Activated T-helper 1 cell treated with anti-CD3 and anti-CD28 coated beads, Interleukin-12 subunit alpha, Interleukin-12 subunit beta, Interleukin-2, Interleukin-4 antibody, amounts not matched to agents 30 ng/mL and 10 ng/mL and 1 ng/mL, durations not matched to agents 14 hours and 24 hours and 36 hours (primary cell): ENCODE measurements around the gene MAST2. TPM values are rescaled to one million over a fixed set of nuclear protein-coding genes. Genes with fewer than 3 reads are reported as not detected.

ENCODE experiments used
- DNase-seq: peaks from one replicate; pipeline ENCODE4 v3.0.0; 2021; ENCODE audit warnings: low spot score
- H3K27ac Mint-ChIP-seq: one replicate; pipeline ENCODE4 v1.8.0; 2021; ENCODE audit warnings: mild to moderate bottlenecking, mixed read lengths
- H3K27me3 Mint-ChIP-seq: one replicate; pipeline ENCODE4 v1.8.0; 2022; ENCODE audit warnings: mild to moderate bottlenecking, moderate library complexity, mixed read lengths; ENCODE audit not compliant: insufficient read depth
- H3K36me3 Mint-ChIP-seq: one replicate; pipeline ENCODE4 v1.8.0; 2021; ENCODE audit warnings: low read depth, mixed read lengths
- H3K4me1 Mint-ChIP-seq: one replicate; pipeline ENCODE4 v1.8.0; 2021; ENCODE audit warnings: low read depth, mixed read lengths
- H3K4me3 Mint-ChIP-seq: one replicate; pipeline ENCODE4 v1.8.0; 2021; ENCODE audit warnings: mild to moderate bottlenecking, moderate library complexity, mixed read lengths
- H3K9me3 Mint-ChIP-seq: one replicate; pipeline ENCODE4 v1.8.0; 2021; ENCODE audit warnings: mixed read lengths
- intact Hi-C: fragments of 100-400 bp; cut with micrococcal nuclease; formaldehyde crosslinking; loops from one replicate; pipeline ENCODE4 v1.15.1; 2024
- total RNA-seq: library from RNA; stranded (reverse); gene quantifications from 2 replicates; pipeline ENCODE4 v1.2.3, GENCODE V29; 2022

MAST2 gene
- total RNA-seq: 32.0 and 37.2 TPM in 2 replicates

- H3K27me3 Mint-ChIP-seq: no peaks in the 10 kb centered on the region
- intact Hi-C loops: loop anchor here (1.0 to 5.0 kb wide), 5 partner anchors 53 to 499 kb away; partner anchors contain the start of genes GPBP1L1, IPP, LRRC41 and NASP
- H3K4me1 Mint-ChIP-seq: peaks cover 32% of the 10 kb centered on the region
- peak; percentile 87 for DNase-seq
- H3K36me3 Mint-ChIP-seq: peaks cover 12% of the 10 kb centered on the region
- H3K4me3 Mint-ChIP-seq: peak within 1 kb of the TSS; percentile 99
- H3K27ac Mint-ChIP-seq: peak within 1 kb of the TSS; percentile 93
- no peaks in the 10 kb centered on the region for H3K9me3 Mint-ChIP-seq
Observed at GRCh38 chr1:45803299-45803780, at the start of gene MAST2. MAST2 (plus strand) TSS chr1:45803612; CDS start chr1:45803896, 284 bp downstream.

- Mint-ChIP-seq H3K4me1 (no peaks in the 10 kb centered on the region), H3K27me3 (peaks cover 6% of the 10 kb centered on the region), H3K27ac (no peak overlapping the region), H3K36me3 (peaks cover 2% of the 10 kb centered on the region), H3K9me3 (peaks cover 10% of the 10 kb centered on the region), H3K4me3 (no peak overlapping the region)
- DNase-seq: no peak
- intact Hi-C loops: no loop called here
Observed at GRCh38 chr1:45755697-45756096, 47.7 kb upstream of the MAST2 start.

- no peaks in the 10 kb centered on the region for H3K36me3 Mint-ChIP-seq
- H3K27me3 Mint-ChIP-seq: peaks cover 13% of the 10 kb centered on the region
- H3K4me1 Mint-ChIP-seq: no peaks in the 10 kb centered on the region
- no peak for DNase-seq
- intact Hi-C loops: no loop called here
- H3K27ac Mint-ChIP-seq: no peak overlapping the region
- no peaks in the 10 kb centered on the region for H3K9me3 Mint-ChIP-seq
- H3K4me3 Mint-ChIP-seq: no peak overlapping the region
Observed at GRCh38 chr1:45762291-45762690, 41.1 kb upstream of the MAST2 start.

DNA sequence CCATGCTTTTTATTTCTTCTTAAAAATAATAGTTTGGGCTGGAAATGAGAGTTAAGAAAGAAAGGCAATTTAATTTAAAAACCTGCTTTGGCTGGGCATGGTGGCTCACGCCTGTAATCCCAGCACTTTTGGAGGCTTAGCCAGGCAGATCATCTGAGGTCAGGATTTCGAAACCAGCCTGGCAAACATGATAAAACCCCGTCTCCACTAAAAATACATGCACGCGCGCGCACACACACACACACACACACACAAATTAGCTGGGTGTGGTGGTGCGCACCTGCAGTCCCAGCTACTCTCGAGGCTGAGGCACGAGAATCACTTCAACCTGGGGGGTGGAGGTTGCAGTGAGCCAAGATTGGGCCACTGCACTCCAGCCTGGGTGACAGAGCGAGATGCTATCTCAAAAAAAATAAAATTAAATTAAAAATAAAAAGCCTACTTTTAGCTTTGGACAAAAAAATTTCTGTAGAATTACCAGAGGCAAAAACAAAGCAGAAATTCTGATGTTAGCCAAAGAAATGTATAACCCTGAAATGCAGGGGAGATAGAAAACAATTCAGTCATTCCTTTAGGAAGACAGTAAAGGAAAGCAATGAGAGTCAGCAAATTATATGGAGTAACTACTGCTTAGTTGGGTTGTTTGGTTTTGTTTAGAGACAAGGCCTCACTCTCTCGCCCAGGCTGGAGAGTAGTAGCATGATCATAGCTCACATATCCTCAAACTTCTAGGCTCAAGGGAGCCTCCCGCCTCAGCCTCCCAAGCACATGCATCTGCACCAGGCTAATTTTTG is 37.2 kb upstream of the MAST2 start:
- Mint-ChIP-seq H3K36me3 (no peaks in the 10 kb centered on the region), H3K27me3 (peaks cover 13% of the 10 kb centered on the region), H3K4me3 (no peak overlapping the region), H3K9me3 (no peaks in the 10 kb centered on the region), H3K4me1 (no peaks in the 10 kb centered on the region), H3K27ac (no peak overlapping the region)
- intact Hi-C loops: no loop called here
- no peak for DNase-seq

DNA sequence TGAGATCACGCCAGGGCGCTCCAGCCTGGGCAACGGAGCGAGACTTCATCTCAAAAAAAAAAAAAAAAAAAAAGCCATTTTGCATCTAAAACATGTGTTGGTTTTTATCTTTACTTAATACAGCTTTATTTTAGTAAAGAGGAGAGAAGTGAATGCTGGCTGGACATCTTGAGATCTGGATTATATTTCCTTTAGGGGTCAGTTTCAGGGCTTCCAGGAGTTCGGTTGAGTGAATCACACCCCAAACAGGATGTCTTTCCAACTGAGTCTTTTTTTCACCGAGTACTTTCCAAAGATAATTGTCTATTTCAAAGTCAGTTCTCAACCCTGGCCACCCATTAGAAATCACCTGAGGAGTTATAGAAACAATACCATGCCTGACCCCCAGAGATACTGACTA is 36.4 kb upstream of the MAST2 start:
- Mint-ChIP-seq H3K4me1 (no peaks in the 10 kb centered on the region), H3K9me3 (no peaks in the 10 kb centered on the region), H3K27ac (no peak overlapping the region), H3K27me3 (peaks cover 12% of the 10 kb centered on the region), H3K36me3 (no peaks in the 10 kb centered on the region), H3K4me3 (no peak overlapping the region)
- intact Hi-C loops: no loop called here
- DNase-seq: no peak

GRCh38 chr1:45769261-45769932 is 34.0 kb upstream of the MAST2 start:
- Mint-ChIP-seq H3K27ac (no peak overlapping the region), H3K27me3 (peaks cover 5% of the 10 kb centered on the region), H3K4me3 (no peak overlapping the region), H3K36me3 (no peaks in the 10 kb centered on the region), H3K9me3 (no peaks in the 10 kb centered on the region), H3K4me1 (no peaks in the 10 kb centered on the region)
- intact Hi-C loops: no loop called here
- no peak for DNase-seq

DNA sequence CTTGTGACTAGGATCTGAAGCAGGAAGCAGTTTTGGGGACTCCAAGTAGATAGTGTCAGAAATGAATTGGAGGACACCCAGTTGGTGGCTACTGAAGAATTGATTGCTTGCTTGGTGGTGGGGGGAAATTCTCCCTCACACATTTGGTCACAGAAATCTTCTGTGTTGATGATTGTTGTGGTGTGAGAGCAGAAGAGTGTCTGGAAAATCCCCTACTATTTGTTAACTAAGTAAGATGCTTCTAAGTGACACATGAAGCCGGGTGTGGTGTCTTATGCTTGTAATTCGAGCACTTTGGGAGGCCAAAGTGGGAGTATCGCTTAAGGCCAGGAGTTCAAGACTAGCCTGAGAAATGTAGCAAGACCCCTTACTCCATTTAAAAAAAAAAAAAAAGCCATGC is 30.4 kb upstream of the MAST2 start:
- intact Hi-C loops: no loop called here
- no peak overlapping the region for H3K27ac Mint-ChIP-seq
- peaks cover 2% of the 10 kb centered on the region for H3K27me3 Mint-ChIP-seq
- H3K4me3 Mint-ChIP-seq: no peak overlapping the region
- DNase-seq: no peak
- no peaks in the 10 kb centered on the region for H3K9me3 Mint-ChIP-seq
- no peaks in the 10 kb centered on the region for H3K36me3 Mint-ChIP-seq
- no peaks in the 10 kb centered on the region for H3K4me1 Mint-ChIP-seq

DNA sequence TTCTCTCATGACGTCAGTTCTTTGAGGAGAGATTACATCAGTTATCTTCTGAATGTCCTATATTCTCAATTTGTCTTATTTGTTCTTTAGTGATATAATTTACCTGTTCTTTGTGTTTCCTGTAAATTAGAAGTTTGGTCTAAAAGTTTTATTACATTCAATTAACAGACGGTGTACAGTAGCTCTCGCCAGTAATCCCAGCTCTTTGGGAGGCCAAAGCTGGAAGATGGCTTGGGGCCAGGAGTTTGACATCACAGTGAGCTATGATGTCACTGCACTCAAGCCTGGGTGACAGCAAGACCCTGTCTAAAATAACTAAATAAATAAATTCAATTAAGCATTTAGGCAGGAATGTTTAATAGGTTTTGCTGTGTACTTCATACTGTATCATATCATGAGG is 27.6 kb upstream of the MAST2 start:
- no peak overlapping the region for H3K27ac Mint-ChIP-seq

GRCh38 chr1:45785583-45785982 is 17.8 kb upstream of the MAST2 start:
- Mint-ChIP-seq H3K4me1 (peaks cover 9% of the 10 kb centered on the region), H3K4me3 (peak overlapping the region; percentile 67), H3K27me3 (peaks cover 19% of the 10 kb centered on the region), H3K27ac (no peak overlapping the region), H3K36me3 (no peaks in the 10 kb centered on the region), H3K9me3 (no peaks in the 10 kb centered on the region)
- DNase-seq: peak; percentile 18
- intact Hi-C loops: no loop called here

More for the DNA sequence above, 27.6 kb upstream of the MAST2 start:
- H3K4me3 Mint-ChIP-seq: no peak overlapping the region
- peaks cover 5% of the 10 kb centered on the region for H3K27me3 Mint-ChIP-seq
- H3K4me1 Mint-ChIP-seq: no peaks in the 10 kb centered on the region
- peaks cover 1% of the 10 kb centered on the region for H3K36me3 Mint-ChIP-seq
- intact Hi-C loops: no loop called here
- no peak for DNase-seq
- H3K9me3 Mint-ChIP-seq: no peaks in the 10 kb centered on the region

DNA sequence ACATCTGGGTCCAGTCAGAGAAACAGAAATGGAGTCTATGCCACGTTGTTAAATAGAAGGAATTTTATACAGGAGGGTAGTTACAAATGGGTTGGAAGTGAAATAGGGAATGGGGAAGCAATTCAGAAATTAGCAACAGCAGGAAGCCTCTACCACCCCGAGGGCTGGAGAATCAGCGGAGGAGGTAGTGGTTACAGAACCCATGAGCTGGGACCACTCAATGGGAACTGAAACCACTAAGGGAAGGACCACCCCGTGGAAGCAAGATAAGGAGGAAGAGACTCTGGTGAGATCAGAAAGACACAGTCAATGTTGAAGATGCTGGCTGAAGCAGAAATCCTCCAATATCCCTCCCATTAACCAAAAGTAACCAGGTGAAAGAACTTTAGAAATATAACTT is 15.5 kb upstream of the MAST2 start:
- H3K36me3 Mint-ChIP-seq: no peaks in the 10 kb centered on the region
- peaks cover 9% of the 10 kb centered on the region for H3K4me1 Mint-ChIP-seq
- DNase-seq: no peak
- intact Hi-C loops: no loop called here
- no peaks in the 10 kb centered on the region for H3K9me3 Mint-ChIP-seq
- H3K27me3 Mint-ChIP-seq: peaks cover 32% of the 10 kb centered on the region
- no peak overlapping the region for H3K27ac Mint-ChIP-seq
- H3K4me3 Mint-ChIP-seq: no peak overlapping the region

DNA sequence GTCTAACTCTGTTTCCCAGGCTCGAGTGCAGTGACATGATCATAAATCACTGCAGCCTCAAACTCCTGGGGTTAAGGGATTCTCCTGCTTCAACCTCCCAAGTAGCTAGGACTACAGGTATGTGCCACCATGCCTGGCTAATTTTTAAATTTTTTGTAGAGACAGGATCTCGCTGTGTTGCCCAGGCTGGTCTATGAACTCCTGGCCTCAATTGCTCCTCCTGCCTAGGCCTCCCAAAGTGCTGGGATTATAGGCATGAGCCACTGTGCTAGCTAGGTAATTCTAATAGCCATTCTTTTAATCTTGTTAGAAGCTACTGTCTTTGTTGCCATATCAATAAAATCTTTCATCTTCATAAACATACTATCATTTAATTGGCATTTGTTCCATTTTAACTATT is 13.8 kb upstream of the MAST2 start:
- intact Hi-C loops: no loop called here
- no peak overlapping the region for H3K4me3 Mint-ChIP-seq
- peaks cover 31% of the 10 kb centered on the region for H3K27me3 Mint-ChIP-seq
- peaks cover 9% of the 10 kb centered on the region for H3K4me1 Mint-ChIP-seq
- no peaks in the 10 kb centered on the region for H3K9me3 Mint-ChIP-seq
- H3K27ac Mint-ChIP-seq: no peak overlapping the region
- DNase-seq: no peak
- H3K36me3 Mint-ChIP-seq: no peaks in the 10 kb centered on the region

DNA sequence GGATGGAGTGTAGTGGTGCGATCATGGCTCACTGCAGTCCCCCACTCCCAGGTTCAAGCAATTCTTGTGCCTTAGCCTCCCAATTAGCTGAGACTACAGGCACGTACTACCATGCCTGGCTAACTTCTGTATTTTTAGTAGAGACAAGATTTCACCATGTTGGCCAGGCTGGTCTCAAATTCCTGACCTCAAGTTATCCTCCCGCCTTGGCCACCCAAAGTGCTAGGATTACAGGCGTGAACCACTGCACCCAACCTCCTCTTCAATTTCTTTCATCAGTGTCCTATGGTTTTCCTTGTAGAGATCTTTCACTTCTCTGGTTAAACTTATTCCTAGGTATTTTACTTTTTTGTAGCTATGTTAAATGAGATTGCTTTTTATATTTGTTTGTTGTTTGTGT is 10.7 kb upstream of the MAST2 start:
- Mint-ChIP-seq H3K4me1 (no peaks in the 10 kb centered on the region), H3K27ac (no peak overlapping the region), H3K4me3 (no peak overlapping the region), H3K36me3 (no peaks in the 10 kb centered on the region), H3K9me3 (no peaks in the 10 kb centered on the region), H3K27me3 (peaks cover 26% of the 10 kb centered on the region)
- intact Hi-C loops: no loop called here
- no peak for DNase-seq

DNA sequence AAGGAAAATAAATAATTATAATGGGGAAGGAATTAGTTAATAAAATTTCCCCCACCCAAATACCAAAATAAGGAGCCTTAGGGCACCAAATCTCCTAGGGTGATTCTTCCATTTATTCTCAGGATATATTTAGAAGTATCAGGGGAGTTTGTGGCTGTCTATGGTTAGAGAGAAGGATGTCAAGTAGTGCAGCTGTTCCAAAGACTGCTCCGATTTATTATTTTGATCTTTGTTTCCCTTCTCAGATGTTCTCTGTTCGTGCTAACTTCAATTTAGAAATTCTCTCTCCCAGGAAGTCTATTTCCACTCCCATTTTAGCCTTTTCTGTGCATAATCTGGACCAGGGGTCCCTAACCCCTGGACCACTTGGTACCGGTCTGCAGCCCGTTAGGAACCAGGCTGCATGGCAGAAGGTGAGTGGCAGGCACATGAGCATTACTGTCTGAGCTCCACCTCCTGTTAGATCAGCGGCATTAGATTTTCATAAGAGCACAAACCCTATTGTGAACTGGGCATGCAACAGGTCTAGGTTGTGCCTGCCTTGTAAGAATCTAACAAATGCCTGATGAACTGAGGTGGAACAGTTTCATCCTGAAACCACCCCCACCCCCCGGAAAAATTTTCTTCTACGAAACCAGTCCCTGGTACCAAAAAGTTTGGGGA is 9.3 kb upstream of the MAST2 start:
- Mint-ChIP-seq H3K36me3 (no peaks in the 10 kb centered on the region), H3K9me3 (no peaks in the 10 kb centered on the region), H3K27me3 (peaks cover 26% of the 10 kb centered on the region), H3K27ac (no peak overlapping the region), H3K4me1 (no peaks in the 10 kb centered on the region), H3K4me3 (no peak overlapping the region)
- DNase-seq: no peak
- intact Hi-C loops: no loop called here
